Limb (tissue), 2 donors: ENCODE data around the gene TEX55.
A peak's percentile ranks its signal among the peaks of the same experiment; 100 is the strongest.
"Not testable (repeated sequence)": the region's sequence is repeated elsewhere in the genome, so short reads cannot be mapped to it uniquely, and the experiment has no call there.

Source experiments
- DNase-seq, 2 donors: peaks; one replicate each; pipeline ENCODE4 v3.0.0-alpha.2; 2016; ENCODE audit errors: extremely low spot score in 2 of 2

The TEX55 gene

GRCh38 chr3:119145500-119146167, at the start of gene TEX55:
TSS of gene TEX55 (plus strand) at chr3:119146165. CDS start at chr3:119146190, 25 bp downstream.
- DNase-seq: peak in 1 of 2 donors; percentile 24

- DNase-seq: no peak
Measured at GRCh38 chr3:119098003-119098402, 48.0 kb upstream of the TEX55 start.

GRCh38 chr3:119098619-119099222, 47.2 kb upstream of the TEX55 start:
- peak in 1 of 2 donors; percentile 63 for DNase-seq

GRCh38 chr3:119099785-119100184, 46.2 kb upstream of the TEX55 start:
- DNase-seq: no peak

- DNase-seq: no peak
Measured at GRCh38 chr3:119104031-119104430, 41.9 kb upstream of the TEX55 start.

DNA sequence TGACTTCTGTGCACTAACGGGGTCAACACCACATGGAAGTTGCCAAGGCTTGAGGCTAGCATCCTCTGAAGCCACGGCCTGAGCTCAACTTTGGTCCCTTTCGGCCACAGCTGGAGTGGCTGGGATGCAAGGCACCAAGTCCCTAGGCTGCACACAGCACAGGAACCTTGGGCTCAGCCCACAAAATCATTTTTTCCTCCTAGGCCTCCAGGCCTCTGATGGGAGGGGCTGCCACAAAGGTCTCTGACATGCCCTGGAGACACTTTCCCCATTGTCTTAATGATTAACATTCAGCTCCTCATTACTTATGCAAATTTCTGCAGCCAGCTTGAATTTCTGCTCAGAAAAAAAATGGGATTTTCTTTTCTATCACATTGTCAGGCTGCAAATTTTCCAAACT, 27.6 kb upstream of the TEX55 start:
- DNase-seq: not testable (repeated sequence)

DNA sequence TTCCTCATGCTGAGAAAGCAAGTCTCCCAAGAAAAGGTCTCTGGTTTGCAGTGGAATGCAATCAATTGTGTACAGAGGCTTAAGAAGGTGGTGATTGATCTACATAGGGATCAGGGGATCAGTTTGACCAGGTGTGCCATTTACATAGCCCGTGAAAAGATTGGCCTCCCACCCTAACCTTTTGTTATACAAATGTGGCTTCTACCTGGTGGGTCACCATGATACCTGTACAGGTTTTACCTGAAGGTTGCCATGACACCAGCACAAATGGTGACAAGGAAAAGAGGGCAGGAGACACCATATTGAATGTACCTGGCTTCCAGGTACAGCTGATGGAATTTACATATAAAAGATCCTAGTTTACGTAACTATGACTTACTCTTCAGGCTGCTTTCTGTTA, 25.5 kb upstream of the TEX55 start:
- no peak for DNase-seq

DNA sequence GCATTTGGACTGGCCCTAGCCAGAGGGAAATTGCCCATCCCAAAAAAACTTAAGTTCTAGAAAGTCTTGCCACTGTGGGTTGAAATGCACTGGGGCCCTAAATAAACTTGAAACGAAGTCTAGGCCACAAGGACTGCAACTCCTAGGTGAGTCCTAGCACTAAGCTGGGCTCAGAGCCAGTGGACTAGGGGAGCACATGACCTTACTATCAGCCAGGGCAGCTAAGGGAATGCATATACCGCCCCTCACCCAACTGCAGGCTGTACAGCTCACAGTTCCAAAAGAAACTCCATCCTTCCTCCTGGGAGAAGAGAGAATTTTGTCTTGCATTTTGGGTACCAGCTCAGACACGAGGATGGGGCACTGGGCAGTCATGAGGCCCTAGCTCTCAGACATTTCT, 23.6 kb upstream of the TEX55 start:
- DNase-seq: no peak

GRCh38 chr3:119125342-119125741, 20.6 kb upstream of the TEX55 start:
- DNase-seq: no peak

DNA sequence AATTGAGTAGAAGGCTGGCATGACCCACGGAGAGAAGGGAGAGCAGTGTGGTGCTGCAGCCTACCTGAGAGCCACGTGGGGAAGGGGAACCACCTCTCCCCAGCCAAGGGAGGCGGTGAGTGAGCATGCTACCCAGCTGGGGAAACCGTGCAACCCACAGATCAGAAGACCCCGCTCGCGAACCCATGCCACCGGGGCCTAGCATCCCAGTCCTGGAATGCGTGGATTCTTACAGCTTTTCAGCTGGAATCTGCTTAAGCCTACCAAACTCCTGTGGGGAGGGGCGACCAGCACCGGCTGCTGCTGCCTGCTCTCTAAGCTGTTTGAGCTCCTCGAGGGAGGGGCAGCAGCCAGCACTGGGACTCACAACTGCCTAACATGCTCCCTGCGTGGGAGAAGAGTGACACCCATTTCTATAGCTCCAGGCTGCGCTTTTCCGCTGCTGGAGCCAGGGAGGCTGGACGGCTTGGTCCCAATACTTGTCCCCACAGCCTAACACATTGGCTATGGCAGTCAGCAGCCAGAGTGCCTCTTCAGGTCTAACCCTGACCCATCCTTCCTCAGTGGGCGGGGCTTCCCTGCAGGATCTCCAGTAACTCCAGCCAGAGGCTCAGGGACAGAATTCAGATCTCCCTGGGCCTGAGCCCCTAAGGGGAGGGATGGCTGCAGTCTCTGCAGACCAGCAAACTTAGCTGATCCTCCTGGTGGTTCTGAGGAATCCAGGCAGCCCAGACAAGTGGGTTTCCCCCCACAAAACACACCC, 20.0 kb upstream of the TEX55 start:
- DNase-seq: no peak

DNA sequence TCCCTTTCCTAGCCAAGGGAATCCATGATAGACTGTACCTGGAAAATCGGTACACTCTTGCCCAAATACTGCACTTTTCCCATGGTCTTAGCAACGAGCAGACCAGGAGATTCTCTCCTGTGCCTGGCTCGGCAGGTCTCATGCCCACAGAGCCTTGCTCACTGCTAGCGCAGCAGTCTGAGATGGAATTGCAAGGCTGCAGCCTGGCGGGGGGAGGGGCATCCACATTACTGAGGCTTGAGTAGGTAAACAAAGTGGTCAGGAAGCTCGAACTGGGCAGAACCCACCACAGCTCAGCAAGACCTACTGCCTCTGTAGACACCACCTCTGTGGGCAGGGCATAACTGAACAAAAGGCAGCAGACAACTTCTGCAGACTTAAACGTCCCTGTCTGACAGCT, 15.7 kb upstream of the TEX55 start:
- DNase-seq: not testable (repeated sequence)

DNA sequence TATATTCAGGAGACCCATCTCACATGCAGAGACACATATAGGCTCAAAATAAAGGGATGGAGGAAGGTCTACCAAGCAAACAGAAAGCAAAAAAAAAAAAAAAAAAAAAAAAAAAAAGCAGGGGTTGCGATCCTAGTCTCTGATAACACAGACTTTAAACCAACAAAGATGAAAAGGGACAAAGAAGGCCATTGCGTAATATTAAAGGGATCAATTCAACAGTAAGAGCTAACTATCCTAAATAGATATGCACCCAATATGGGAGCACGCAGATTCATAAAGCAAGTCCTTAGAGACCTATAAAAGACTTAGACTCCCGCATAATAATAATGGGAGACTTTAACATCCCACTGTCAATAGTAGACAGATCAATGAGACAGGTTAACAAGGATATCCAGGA, 13.7 kb upstream of the TEX55 start:
- not testable (repeated sequence) for DNase-seq

GRCh38 chr3:119139360-119139759, 6.6 kb upstream of the TEX55 start:
- DNase-seq: not testable (repeated sequence)

GRCh38 chr3:119140466-119140865, 5.5 kb upstream of the TEX55 start:
- no peak for DNase-seq

DNA sequence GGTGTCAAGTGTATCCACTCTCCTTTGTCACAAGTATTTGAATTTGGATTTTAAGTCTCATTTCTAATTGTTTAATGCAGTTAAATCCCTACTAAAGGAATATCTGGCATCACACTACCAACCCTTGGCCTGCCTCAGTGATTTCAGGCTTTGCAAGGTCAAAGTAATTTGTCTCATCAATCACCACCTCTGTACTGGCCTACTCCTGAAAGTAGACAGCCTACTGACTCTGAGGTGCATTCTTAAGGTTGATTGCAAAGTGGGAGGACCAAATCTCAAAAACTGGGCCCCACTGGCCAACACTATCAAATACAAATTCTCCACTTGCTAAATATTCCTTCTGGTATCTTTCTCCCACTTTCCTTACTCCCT, 851 bp upstream of the TEX55 start:
- no peak for DNase-seq

- DNase-seq: no peak
Measured at GRCh38 chr3:119146578-119147375, 812 bp downstream of the TEX55 start.

DNA sequence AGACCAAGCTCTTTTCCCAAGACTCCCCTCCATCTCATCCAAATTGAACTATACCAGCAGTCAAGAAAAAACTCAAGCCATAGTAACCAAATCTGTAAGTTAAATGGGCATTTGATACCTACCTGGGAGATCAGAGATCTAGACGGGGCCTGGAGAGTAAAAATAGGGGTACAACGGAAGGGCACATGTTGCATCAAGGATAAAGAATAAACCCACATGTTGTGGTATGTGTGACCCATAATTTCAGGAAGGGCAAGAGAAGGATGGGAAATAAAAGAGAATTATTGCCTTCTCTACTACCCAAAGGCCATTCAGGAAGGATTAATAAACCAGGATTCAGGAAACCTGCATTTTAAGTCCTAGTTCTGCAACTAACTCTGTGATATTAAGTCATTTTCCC, 1.5 kb downstream of the TEX55 start:
- DNase-seq: no peak

DNA sequence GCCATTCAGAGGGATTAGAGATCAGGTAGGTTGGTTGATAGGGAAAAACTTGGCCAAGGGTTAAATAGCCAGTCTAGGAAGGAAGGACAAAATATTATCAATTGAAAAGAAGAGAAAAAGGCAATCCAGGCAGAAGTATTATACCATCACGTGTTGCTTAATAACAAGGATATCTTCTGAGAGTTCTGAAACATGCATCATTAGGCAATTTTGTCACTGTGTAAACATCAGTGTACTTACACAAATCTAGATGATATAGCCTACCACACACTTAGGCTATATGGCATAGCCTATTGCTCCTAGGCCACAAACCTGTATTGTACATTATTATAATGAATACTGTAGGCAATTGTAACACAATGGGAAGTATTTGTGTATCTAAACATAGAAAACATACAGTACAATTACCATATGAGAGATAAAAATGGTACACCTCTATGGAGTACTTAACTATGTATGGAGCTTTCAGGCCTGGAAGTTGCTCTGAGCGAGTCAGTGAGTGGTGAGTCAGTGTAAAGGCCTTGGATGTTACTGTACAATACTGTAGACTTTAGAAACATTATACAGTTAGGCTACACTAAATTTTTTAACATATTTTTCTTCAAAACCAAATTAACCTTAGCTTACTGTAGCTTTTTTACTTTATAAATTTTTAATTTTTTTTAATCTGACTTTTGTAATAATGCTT, 2.7 kb downstream of the TEX55 start:
- no peak for DNase-seq

GRCh38 chr3:119149484-119149883, 3.5 kb downstream of the TEX55 start:
- no peak for DNase-seq

- no peak for DNase-seq
Measured at GRCh38 chr3:119156868-119157267, 10.9 kb downstream of the TEX55 start.

DNA sequence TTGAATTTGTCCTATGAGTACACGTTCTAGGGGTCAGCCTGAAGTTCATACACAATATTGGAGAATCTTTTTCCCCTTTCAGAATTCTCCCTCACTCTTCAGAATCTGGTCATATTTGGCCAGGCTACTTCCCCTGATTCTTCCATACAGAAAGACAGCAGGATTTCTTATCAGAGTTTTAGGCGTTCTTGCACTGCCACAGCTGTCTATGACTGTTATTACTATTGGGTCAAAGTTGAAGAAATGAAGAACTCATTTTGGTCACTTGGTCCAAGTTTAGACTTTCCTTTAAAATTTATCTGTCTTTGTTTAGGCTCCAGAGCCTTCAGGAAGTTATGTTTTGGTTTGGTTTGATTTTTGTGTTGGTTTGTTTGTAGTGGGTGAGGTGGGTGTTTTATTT, 12.0 kb downstream of the TEX55 start:
- no peak for DNase-seq
